ENCODE measurements around the gene TTC7B.
"Not testable (repeated sequence)": the region's sequence is repeated elsewhere in the genome, so short reads cannot be mapped to it uniquely, and the experiment has no call there.

TTC7B gene

DNA sequence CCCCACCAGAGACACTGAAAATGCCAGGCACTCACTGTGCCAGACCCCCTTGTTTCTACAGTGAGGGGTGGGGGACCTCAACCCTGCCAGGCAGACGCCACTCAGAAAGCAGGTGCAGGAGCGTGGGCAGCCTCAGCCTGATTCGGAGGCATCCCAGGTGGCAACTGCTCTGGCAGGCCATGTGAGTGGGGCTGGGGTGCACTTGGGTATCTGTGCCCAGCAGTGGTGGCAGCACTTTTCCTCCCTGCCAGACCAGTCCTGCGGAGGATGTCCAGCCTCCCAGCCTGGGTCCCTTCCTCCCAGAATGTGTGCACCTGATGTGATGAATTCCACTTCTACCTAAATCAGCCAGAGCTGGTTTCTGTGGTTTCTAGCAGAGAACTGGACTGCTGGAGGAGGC, 13.4 kb upstream of the TTC7B start:
- no peak for DNase-seq

DNA sequence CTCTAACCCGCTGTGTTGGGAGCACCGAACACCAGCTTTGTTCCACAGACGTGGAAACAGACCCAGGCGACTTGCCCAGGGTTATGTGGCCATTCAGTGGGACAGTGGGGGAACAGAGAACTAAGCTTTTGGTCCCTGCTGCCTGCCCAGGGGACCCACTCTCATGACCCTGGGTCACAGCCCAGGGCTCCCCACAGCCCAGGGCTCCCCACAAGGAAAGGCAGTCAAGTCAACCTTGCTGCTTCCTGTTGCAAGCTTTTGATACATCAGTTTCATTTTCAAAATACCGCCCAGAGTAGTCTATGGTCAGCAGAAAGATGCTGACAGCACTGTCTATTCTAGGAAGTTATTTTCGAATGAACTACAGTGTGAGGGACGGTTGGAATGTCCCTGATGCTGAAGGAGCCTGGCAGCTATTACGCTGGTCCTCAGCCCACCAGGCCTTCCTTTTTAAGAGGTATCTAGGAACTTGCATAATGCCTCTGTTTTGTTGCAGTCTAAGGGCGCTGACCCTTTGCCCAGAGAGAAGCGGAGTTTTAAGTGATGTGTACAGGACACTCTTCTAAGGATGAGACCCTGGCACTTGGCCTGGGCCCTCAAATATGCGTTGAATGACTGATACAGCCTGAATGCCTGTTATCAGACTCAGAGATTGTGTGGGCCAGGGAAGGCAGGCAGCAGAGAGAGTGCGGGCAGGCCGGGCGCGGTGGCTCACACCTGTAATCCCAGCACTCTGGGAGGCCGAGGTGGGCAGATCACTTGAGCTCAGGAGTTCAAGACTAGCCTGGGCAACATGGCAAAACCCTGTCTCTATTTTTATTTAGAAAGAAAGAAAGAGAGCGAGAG, 12.6 kb upstream of the TTC7B start:
- DNase-seq: no peak

DNA sequence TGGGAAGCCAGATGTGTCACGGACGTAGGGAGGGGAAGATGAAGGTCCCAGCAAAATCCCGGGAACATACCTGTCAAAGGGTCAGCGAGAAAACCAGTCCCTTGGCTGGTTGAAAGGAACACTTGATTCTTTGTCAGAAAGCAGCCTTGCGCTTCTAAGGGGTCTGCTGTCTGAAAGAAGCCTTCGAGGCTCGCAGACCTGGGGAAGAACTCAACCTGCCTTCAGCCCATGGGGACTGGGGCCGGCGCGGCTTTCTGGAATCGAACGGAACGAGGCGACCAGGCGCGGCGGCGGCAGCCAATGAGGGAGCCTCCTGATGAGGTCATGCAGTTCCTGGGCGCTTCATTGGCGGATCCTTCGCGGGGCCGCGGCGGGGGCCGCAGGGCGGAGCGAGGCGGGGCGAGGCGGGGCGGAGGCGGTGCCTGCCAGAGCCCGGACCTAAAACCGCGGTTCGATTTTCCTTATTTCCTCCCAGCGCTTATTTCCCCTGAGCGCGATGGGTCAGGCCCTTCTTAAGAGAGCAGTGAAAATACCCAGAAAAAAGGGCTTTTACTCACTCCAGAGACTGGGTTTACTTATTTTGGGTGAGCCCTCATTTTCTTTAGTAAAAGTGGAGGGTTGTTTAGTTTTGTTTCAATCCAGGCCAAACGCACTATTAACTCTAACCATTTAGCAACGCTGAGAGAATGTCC, 11.8 kb upstream of the TTC7B start:
- peak; percentile 83 for DNase-seq

DNA sequence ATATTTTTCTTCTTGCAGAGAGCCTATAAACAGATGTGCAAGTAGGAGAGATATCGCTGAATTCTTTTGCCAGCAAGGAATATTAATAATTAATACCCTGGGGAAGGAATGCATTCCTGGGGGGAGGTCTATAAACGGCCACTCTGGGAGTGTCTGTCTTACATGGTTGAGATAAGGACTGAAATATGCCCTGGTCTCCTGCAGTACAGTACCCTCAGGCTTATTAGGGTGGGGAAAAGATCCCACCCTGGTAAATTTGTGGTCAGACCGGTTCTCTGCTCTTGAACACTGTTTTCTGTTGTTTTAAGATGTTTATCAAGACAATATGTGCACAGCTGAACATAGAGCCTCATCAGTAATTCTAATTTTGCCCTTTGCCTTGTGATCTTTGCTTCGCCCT, 7.3 kb upstream of the TTC7B start:
- DNase-seq: not testable (repeated sequence)

DNA sequence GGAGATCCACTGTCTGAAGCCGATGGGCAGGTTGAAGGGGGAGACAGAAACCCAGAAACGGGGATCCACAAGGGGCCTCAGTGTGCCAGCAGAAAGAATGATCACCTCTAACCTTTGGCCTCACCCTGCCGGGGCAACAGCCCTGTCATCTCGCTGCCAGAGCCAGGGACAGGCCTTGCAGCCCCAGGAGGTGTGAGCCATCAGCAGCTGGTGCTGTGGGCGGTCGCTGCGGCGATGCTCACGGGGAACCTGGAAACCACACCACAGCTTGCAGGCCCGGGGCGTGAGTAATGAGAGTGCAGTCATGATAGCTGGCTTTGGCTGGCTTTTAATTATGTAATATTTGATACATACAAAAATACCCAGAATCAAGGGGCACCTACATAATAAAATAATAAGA, 4.7 kb upstream of the TTC7B start:
- peak; percentile 60 for DNase-seq

DNA sequence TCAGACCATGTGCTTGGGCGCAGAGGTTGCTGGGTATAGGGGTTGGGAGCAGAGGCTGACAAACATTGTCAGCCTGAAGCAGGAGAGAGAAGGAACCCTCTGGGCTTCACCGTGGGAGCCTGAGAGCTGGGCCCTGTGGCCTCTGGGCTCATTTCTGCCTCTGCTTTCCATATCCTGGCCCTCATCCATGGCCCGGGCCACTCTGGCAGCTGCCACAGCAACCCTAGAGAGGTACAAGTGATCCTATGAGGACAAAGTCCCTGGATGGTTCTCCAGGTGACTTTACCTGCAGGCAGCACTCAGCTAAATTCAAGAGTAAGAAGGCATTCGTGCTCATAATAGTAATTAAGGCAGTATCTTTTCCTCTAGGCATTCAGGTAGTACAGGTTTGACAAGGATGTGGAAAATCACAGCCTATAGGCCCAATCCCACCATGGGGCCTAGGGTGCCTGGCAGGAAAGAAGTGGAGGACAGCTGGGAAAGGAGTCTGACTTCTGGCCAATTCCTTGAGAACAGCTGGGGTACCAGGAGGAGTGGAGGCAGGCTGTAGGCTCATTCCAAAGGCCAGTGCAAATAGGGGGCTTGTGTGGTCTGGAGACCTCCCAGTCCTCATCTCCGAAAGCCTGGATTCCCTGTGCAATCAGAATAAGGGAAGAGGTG, 3.6 kb upstream of the TTC7B start:
- no peak for DNase-seq

DNA sequence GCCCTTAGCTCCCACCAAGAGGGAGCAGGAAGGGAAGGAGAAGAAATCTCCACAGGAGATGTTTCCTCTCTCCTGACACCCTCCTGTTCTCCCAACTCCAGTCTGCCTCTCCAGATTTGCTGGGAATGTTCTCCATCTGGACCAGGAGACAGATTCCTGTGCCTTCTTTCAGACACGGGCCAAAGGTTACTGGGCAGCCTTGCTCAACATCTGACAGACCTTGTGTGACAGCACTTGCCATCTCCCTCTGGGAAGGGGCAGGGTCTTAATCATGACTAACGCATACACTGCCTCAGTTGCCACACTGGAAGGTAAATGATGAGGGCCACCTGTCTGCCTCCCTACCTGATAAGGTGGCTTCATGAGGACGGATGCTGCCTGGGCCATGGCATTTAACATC, 2.5 kb upstream of the TTC7B start:
- DNase-seq: no peak

DNA sequence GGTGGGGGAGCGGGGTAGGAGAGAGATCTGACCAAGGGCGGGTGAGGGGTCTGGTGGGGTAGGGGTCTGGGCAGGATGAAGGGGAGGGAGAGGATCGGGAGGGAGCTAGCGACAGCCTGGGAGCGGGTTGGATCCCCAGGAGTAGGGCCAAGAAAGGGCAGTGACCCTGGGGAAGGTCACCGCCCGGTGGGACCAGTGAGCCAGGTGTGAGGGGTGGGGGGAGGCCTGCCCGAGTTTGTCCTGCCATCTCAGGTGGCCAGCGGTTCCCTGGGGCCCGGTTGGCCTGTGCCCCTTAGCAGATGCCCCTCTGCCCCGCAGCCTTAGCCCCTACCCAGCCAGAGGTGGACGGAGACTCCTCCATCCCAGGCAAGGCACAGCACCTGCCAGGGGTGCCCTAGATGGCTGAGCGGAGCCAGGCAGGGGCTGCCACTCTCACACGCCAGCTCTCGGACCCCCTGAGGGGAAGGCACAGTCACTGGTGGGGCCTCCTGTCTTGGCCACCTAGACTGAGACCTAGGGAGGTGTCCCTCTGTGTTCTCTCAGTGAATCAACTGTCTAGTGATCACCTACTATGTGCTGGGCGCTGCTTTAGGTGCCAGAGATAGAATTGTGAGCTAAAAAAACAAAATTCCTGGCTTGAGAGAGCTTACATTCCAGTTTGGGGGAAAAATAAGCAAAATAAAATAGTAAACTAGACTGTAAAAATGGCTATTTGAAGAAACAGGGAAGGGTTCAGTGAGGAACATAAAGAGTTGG, 629 bp upstream of the TTC7B start:
- DNase-seq: no peak

DNA sequence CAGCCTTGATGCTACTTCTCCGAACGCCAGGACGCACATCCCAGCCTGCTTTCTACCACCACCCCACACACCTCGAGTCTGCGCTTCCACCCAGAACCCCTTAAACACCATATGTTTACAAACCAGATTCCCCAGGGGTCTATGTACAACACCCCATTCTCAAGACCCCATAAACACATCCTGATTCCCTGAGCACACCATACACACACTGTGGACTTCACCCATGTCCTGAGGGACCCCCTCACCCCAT, 733 bp downstream of the TTC7B start:
- DNase-seq: no peak

DNA sequence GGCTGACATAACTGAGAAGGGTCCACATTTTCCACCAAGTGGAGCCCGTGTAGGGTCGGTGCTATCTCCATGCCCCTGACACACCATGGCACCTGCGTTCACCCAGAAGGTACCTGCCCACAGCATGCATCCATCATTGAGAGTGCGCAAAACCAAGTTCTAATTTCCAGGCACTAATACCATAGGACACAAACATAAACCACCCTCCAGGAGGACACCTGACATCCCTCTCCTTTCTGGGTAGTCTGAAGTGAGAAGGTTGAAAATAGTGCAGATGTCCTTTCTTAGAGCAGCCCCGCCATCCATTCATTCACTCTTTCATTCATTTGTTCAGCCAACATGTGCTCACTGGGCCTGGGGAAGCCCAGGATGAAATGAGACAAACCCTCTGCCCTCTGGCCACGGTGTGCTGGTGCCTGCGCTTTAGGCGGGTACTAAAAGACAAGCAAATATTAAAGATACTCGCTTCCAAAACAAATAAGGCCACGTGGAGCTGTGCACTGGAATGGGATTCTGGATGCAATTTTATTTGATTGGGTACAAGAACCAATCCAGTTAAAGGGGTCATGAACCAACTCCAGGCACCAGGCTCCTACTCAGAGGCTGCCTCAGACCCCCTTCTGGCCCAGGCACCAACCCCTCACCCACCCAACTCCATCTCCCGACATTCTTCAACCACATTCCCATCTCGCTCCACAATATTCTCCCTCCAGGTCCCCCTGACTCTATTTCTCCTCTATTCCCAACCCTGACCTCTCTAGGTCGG, 1.2 kb downstream of the TTC7B start:
- no peak for DNase-seq

DNA sequence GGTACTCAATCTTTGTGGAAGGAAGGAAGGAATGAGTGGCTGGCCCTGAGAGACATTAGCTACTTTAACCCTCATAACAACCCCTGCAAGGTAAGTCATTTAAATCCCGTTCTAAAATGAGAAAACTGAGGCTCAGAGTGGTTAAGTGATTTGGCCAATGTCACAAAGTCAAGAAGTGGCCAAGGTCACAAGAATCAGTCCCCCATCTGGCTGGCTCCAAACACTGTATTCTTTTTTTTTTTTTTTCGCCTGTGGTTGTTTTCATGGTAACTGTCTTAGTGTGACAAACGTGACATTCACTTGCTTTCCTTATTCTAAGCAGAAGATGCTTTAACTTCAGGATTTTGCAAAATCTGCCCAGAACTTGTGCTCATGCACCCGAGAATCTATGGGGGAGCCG, 2.8 kb downstream of the TTC7B start:
- DNase-seq: no peak

DNA sequence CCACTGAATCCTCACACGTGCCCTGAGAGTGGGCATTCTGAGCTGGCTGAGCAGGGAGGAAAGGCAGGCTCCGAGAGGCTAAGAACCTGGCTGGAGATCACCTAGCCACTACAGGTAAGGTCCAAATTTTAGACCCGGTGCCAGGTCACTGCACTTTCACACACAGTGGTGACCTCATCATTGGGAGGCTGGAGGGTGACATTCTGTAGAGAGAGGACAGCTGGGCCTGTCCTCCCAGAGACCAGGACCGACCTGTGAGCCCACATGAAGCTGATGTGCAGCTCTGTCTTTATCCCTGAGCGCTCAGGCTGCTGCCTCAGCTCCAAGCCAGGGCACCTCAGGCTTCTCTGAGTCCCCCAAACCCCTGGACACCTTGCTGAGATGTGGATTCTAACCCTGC, 4.1 kb downstream of the TTC7B start:
- no peak for DNase-seq

DNA sequence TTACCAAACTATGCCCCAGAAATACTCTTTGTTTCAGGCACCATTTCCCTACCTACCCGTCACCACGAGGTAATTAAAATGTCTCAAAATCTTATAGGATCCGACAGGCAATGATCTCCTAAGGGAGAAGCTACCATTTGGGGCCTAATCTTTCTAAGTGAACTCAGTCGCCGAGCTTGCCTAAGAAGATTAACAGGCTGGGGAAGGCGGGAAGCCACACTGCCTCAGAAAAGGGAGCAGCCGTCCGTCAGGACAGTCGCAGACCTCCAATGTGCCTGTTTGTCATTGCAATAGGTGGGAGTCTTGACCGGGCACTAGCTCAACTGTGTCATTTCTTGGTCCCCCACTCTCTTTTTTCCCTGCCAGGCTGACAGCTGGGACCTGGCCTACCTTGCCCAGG, 4.6 kb downstream of the TTC7B start:
- DNase-seq: no peak

DNA sequence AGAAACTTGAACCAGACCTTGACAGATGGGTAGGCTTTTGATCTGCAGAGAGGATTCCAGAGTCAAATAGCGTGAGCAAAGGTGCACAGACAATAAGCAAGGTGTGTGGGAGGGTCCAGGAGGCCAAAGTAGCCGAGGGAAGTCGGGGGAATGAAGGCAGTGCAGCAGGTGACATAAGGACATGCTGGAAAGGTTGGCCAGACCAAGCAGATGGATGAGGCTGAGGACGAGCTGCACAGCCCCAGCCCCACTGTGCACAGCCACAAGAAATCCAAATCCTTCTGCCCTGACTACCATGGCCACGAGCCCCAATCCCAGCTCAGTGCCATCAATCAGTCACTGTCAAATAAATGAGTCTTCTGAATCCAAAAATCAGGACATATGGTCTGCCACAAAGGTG, 5.4 kb downstream of the TTC7B start:
- no peak for DNase-seq

DNA sequence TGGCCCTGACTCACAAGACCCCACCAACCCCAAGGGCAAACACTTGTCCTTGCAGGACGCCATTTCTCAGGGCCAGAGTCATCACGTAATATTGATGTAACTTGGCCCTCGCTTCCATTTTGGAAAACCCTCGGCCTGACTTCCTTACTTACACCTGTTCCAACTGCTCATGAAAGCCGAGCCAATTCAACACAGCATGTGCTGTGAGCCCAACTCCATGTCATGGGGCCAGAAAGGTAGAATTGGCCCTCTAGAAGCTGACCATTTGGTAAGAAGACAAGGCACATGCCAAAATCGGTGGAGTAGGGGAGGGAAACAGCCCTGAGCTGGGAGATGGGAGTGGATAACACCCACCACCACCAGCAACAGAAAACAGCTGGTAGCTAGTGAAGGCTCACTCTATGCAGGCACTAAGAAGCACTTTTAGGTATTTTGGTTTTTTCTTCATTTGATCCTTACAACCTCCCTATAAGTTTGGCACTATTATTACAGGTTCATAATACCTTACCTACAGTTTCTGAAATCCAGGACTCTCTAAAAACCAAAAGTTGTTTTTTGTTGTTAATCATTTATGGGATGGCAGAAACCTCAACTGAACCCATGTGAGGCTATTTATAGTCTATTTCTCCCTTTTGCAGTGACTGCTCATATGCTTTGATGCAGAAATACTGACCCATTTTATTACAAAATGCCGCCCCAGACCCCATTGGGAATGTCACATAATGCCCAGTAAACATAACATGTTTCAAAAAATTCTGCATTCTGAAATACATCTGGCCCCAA, 6.5 kb downstream of the TTC7B start:
- DNase-seq: no peak

DNA sequence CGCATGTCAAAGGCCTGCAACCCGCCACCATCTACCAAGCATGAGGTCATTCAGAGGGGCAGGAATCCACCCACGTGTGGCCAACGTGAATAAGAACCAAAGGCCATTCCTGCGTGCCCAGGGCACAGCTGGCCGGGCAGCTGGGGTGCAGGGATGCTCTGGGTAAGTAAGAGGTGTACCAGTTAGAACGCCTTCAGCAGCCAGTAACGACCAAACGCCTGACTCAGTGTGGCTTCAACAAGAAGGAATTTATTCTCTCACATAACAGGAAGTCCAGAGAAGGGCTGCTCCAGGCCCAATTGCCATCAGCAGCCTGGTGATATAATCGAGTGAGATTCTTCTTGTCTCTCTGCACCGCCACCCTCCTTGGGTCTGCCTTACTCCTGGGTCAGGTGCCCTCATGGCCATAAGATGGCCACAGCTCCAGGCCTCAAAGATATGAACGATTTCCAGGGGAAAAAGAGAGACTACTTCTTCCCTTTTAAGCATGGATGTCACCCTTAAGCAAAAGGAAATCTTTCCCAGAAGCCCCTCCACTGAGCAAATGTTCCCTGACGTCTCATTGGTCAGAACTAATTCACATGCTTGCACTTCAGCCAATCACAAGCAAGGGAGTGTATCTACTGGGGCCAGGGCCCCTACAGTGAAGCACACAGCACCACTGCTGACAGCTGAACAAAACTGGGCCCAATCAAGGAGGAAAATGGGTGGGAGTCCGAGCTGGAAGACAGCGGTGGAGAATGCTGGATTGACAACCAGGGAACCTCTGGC, 7.3 kb downstream of the TTC7B start:
- DNase-seq: no peak

DNA sequence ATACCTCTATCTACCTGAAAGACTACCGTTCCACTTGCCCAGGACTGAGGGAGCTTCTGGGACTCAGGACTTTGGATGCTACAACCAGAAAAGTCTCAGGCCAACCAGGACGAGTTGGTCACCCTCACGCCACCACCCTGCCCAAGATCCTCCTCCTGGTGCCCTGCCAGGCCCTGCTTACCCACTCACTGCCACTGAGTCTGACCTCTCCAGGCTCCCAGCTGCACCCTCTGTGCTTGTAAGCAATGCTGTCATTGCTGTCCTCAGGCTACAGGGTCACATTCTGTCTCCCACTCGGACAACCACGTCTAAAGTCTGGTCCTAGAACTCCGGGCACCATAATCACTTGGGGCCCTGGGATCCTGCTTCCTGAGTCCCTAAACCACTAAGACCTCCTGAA, 9.2 kb downstream of the TTC7B start:
- DNase-seq: no peak

DNA sequence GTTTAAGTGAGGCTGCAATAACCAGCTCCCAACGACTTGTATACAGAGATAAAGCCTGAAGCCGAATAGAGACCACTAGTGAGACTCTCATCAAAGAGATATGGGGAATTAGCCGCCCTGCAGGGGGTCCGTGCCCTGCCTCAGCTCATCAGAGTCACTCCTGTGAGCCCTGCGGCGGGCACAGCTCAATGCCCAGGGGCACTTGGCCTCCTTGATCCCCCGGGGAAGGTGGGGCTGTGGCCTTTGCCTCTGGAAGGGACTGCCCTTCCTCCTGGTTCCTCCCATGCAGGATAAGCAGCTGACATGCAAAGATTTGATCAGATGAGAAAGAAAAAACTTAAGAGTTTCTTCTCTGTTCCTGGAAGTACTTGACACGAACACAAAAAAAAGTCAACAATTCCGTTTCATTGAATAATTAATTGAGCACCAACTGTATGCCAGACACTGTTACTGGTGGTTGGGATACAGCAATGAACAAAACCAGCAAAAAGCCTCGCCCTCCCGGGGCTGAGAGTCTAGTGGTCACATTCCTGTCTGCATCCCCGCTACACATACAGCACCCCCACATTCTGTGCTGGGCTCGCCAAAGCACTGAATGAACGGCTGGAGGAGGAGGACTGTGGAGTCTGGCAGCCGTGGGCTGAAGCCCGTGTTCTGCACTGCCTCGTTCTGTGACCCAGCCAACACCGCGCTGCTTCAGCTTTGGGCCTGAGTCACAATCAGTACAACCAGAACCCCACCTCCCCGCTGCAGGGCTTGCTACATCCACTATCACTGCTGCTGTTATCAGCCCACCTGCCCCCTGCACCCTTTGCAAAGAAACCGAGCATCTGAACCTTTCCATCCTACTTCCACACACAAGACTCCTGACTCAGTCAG, 10.3 kb downstream of the TTC7B start:
- no peak for DNase-seq

DNA sequence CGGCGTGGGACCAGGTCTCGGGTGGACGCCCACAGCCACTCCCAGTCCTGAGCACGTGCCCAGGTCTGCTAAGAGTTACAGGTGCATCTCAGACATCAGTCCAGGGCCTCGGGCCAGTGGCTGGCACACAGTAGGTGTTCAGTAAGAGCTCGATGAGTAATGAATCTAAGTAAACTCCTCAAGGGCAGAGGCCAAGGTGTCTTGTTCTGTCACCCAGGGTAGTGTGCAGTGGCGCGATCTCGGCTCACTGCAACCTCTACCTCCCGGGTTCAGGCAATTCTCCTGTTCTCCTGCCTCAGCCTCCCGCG, 11.2 kb downstream of the TTC7B start:
- DNase-seq: no peak

Data from activated CD4-positive, alpha-beta T cell treated with anti-CD3 and anti-CD28 coated beads for 1 hour (primary cell).